Daoy (cell line): ENCODE results near the gene FUBP3. TPM values are rescaled to one million over a fixed set of nuclear protein-coding genes. Genes with fewer than 3 reads are reported as not detected.

Experiments used
- DNase-seq: peaks from one replicate; pipeline ENCODE4 v3.0.0-alpha.2; 2015; ENCODE audit warnings: low read depth
- total RNA-seq: library from RNA; depleted of rRNA; stranded (reverse); fragments of >200 nt; shearing (Covaris generic); gene quantifications from 2 replicates; pipeline ENCODE4 v1.2.3, GENCODE V29; 2014

FUBP3 gene
- total RNA-seq, 1 experiment from 2014 or later, result 80.6 TPM

GRCh38 chr9:130607640-130608420 is 28.5 kb downstream of the FUBP3 start:
- DNase-seq, result no peak

GRCh38 chr9:130608554-130609134 is 29.3 kb downstream of the FUBP3 start:
- DNase-seq, result no peak

GRCh38 chr9:130609163-130609562 is 29.8 kb downstream of the FUBP3 start:
- DNase-seq, result no peak

- no peak for DNase-seq
Measured at GRCh38 chr9:130610862-130611707, 31.7 kb downstream of the FUBP3 start.

GRCh38 chr9:130616451-130616850 is 37.1 kb downstream of the FUBP3 start:
- no peak for DNase-seq

GRCh38 chr9:130623466-130623865 is 44.1 kb downstream of the FUBP3 start:
- DNase-seq, result no peak

GRCh38 chr9:130624154-130624553 is 44.8 kb downstream of the FUBP3 start:
- DNase-seq, result no peak

GRCh38 chr9:130626249-130626996 is 47.0 kb downstream of the FUBP3 start:
- DNase-seq, result no peak

GRCh38 chr9:130627051-130627450 is 47.7 kb downstream of the FUBP3 start:
- DNase-seq, result no peak

- no peak for DNase-seq
Measured at GRCh38 chr9:130627896-130628792, 48.8 kb downstream of the FUBP3 start.

GRCh38 chr9:130629443-130630070 is 50.2 kb downstream of the FUBP3 start:
- DNase-seq, result no peak

GRCh38 chr9:130630071-130630450 is 50.7 kb downstream of the FUBP3 start:
- DNase-seq, result no peak

GRCh38 chr9:130630506-130631330 is 51.3 kb downstream of the FUBP3 start:
- no peak for DNase-seq

- DNase-seq, result no peak
Measured at GRCh38 chr9:130631331-130632080, 52.1 kb downstream of the FUBP3 start.

- no peak for DNase-seq
Measured at GRCh38 chr9:130632081-130632710, 52.8 kb downstream of the FUBP3 start.

GRCh38 chr9:130632841-130633240 is 53.5 kb downstream of the FUBP3 start:
- DNase-seq, result no peak

- DNase-seq, result no peak
Measured at GRCh38 chr9:130633336-130634190, 54.2 kb downstream of the FUBP3 start.
